GM18520 (cell line): ENCODE data around the gene IL1RN.
"Not testable (repeated sequence)": the region's sequence is repeated elsewhere in the genome, so short reads cannot be mapped to it uniquely, and the experiment has no call there.

Experiments used
- ATAC-seq: cut with Tn5 transposase; IDR thresholded peaks from one replicate; pipeline ENCODE4 v1.9.1; 2021; ENCODE audit not compliant: unreplicated experiment

The IL1RN gene

GRCh38 chr2:113126845-113127645, at the start of gene IL1RN:
Gene IL1RN (plus strand): TSS chr2:113127598. CDS start chr2:113127625, 27 bp downstream.
- ATAC-seq, result no peak

- ATAC-seq, result no peak
Observed at GRCh38 chr2:113077921-113078320, 49.5 kb upstream of the IL1RN start.

GRCh38 chr2:113078350-113078839, 49.0 kb upstream of the IL1RN start:
- ATAC-seq, result no peak

- no peak for ATAC-seq
Observed at GRCh38 chr2:113079131-113079530, 48.3 kb upstream of the IL1RN start.

GRCh38 chr2:113080134-113080533, 47.3 kb upstream of the IL1RN start:
- ATAC-seq, result no peak

- ATAC-seq, result no peak
Observed at GRCh38 chr2:113081488-113082210, 45.7 kb upstream of the IL1RN start.

GRCh38 chr2:113083296-113083695, 44.1 kb upstream of the IL1RN start:
- ATAC-seq, result no peak

- no peak for ATAC-seq
Observed at GRCh38 chr2:113084249-113085000, 43.0 kb upstream of the IL1RN start.

GRCh38 chr2:113085542-113085941, 41.9 kb upstream of the IL1RN start:
- ATAC-seq, result no peak

GRCh38 chr2:113088213-113088992, 39.0 kb upstream of the IL1RN start:
- ATAC-seq, result no peak

GRCh38 chr2:113089916-113090315, 37.5 kb upstream of the IL1RN start:
- no peak for ATAC-seq

- ATAC-seq, result no peak
Observed at GRCh38 chr2:113091231-113091896, 36.0 kb upstream of the IL1RN start.

- ATAC-seq, result no peak
Observed at GRCh38 chr2:113092864-113093612, 34.4 kb upstream of the IL1RN start.

- ATAC-seq, result no peak
Observed at GRCh38 chr2:113093613-113093977, 33.8 kb upstream of the IL1RN start.

- not testable (repeated sequence) for ATAC-seq
Observed at GRCh38 chr2:113096306-113096705, 31.1 kb upstream of the IL1RN start.

GRCh38 chr2:113096842-113097618, 30.4 kb upstream of the IL1RN start:
- not testable (repeated sequence) for ATAC-seq

- ATAC-seq, result peak; percentile 45
Observed at GRCh38 chr2:113098041-113098440, 29.4 kb upstream of the IL1RN start.

- ATAC-seq, result no peak
Observed at GRCh38 chr2:113098532-113098931, 28.9 kb upstream of the IL1RN start.

GRCh38 chr2:113102133-113102532, 25.3 kb upstream of the IL1RN start:
- no peak for ATAC-seq
